ENCODE results near the gene SELE.

DNA sequence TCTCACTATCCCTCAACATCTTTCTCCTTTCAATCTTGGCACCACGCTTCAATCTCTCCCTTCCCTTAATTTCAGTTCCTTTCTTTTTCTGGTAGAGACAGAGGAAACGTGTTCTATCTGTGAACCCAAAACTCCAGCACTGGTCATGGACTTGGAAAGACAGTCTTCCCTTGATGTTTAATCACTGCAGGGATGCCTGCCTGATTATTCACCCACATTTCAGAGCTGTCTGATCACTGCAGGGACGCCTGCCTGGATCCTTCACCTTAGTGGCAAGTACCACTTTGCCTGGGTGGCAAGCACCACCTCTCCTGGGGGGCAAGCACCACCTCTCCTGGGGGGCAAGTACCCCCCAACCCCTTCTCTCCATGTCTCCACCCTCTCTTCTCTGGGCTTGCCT, 50.2 kb downstream of the SELE start:
- TF ChIP-seq, protein P1, sequence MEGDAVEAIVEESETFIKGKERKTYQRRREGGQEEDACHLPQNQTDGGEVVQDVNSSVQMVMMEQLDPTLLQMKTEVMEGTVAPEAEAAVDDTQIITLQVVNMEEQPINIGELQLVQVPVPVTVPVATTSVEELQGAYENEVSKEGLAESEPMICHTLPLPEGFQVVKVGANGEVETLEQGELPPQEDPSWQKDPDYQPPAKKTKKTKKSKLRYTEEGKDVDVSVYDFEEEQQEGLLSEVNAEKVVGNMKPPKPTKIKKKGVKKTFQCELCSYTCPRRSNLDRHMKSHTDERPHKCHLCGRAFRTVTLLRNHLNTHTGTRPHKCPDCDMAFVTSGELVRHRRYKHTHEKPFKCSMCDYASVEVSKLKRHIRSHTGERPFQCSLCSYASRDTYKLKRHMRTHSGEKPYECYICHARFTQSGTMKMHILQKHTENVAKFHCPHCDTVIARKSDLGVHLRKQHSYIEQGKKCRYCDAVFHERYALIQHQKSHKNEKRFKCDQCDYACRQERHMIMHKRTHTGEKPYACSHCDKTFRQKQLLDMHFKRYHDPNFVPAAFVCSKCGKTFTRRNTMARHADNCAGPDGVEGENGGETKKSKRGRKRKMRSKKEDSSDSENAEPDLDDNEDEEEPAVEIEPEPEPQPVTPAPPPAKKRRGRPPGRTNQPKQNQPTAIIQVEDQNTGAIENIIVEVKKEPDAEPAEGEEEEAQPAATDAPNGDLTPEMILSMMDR (IDR thresholded peaks at IDR 0.05; ENCODE audit: low read depth, low read length, missing input control): no peak
- TF ChIP-seq FOXA1 (IDR thresholded peaks at IDR 0.05) (no peak), NR2F2 (IDR thresholded peaks at IDR 0.05) (no peak), YY1 (IDR thresholded peaks at IDR 0.05) (no peak), RXRA (IDR thresholded peaks at IDR 0.05) (no peak), TAF1 (conservative IDR thresholded peaks at IDR 0.05) (no peak), RAD21 (IDR thresholded peaks at IDR 0.05) (no peak)
- TF ChIP-seq, protein P2, sequence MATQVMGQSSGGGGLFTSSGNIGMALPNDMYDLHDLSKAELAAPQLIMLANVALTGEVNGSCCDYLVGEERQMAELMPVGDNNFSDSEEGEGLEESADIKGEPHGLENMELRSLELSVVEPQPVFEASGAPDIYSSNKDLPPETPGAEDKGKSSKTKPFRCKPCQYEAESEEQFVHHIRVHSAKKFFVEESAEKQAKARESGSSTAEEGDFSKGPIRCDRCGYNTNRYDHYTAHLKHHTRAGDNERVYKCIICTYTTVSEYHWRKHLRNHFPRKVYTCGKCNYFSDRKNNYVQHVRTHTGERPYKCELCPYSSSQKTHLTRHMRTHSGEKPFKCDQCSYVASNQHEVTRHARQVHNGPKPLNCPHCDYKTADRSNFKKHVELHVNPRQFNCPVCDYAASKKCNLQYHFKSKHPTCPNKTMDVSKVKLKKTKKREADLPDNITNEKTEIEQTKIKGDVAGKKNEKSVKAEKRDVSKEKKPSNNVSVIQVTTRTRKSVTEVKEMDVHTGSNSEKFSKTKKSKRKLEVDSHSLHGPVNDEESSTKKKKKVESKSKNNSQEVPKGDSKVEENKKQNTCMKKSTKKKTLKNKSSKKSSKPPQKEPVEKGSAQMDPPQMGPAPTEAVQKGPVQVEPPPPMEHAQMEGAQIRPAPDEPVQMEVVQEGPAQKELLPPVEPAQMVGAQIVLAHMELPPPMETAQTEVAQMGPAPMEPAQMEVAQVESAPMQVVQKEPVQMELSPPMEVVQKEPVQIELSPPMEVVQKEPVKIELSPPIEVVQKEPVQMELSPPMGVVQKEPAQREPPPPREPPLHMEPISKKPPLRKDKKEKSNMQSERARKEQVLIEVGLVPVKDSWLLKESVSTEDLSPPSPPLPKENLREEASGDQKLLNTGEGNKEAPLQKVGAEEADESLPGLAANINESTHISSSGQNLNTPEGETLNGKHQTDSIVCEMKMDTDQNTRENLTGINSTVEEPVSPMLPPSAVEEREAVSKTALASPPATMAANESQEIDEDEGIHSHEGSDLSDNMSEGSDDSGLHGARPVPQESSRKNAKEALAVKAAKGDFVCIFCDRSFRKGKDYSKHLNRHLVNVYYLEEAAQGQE (IDR thresholded peaks at IDR 0.05): no peak
- TF ChIP-seq, protein P3, sequence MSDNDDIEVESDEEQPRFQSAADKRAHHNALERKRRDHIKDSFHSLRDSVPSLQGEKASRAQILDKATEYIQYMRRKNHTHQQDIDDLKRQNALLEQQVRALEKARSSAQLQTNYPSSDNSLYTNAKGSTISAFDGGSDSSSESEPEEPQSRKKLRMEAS (IDR thresholded peaks at IDR 0.05): no peak
- TF ChIP-seq, protein P4, sequence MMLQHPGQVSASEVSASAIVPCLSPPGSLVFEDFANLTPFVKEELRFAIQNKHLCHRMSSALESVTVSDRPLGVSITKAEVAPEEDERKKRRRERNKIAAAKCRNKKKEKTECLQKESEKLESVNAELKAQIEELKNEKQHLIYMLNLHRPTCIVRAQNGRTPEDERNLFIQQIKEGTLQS (IDR thresholded peaks at IDR 0.05): no peak
